Fibroblast of villous mesenchyme (primary cell): ENCODE measurements around the gene CACNG4. TPM values are rescaled to one million over a fixed set of nuclear protein-coding genes. Genes with fewer than 3 reads are reported as not detected.

ENCODE experiments used
- DNase-seq: peaks from one replicate; pipeline ENCODE4 v3.0.0-alpha.2; 2010; ENCODE audit warnings: low read depth
- H3K4me3 ChIP-seq: 2 replicates; pipeline ENCODE4 v1.5.1; 2011; ENCODE audit warnings: low read depth, mild to moderate bottlenecking, low read length
- total RNA-seq: library from RNA; depleted of rRNA; stranded (reverse); fragments of >200 nt; gene quantifications from 2 replicates; pipeline ENCODE4 v1.2.3, GENCODE V29; 2012
- TF ChIP-seq, protein P1 (sequence below): IDR thresholded peaks from 2 replicates; pipeline ENCODE4 v1.5.1; 2012; ENCODE audit warnings: low read depth, mild to moderate bottlenecking, low read length; ENCODE audit not compliant: insufficient read depth

Gene CACNG4
- total RNA-seq, 1 donor: not detected

DNA sequence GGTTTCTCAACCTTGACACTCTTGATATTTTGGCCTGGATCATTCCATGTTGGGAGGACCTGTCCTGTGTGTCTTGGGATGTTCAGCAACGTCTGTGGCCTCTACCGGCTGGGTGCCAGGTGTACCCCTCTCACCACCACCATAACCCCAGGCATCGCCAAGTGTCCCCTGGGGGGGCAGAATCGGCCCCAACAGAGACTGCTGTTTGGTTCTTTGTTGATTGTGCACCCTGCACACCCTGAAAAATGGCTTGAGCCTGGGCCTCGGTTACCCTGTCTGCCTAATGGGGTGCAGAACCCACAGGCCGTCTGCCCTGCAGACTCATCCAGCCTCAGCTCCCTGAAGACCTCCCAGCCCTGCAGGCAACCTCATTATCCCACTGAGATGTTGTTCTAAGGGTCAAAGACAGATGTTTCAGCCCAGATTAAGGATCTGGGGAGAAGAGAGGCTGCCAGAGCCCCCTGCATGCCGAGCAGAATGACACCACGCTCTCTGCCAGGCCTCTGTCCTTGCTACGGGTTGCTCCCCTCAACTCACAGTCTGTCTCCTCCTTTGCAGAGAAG, 89.0 kb downstream of the CACNG4 start:
- TF ChIP-seq, protein P1, sequence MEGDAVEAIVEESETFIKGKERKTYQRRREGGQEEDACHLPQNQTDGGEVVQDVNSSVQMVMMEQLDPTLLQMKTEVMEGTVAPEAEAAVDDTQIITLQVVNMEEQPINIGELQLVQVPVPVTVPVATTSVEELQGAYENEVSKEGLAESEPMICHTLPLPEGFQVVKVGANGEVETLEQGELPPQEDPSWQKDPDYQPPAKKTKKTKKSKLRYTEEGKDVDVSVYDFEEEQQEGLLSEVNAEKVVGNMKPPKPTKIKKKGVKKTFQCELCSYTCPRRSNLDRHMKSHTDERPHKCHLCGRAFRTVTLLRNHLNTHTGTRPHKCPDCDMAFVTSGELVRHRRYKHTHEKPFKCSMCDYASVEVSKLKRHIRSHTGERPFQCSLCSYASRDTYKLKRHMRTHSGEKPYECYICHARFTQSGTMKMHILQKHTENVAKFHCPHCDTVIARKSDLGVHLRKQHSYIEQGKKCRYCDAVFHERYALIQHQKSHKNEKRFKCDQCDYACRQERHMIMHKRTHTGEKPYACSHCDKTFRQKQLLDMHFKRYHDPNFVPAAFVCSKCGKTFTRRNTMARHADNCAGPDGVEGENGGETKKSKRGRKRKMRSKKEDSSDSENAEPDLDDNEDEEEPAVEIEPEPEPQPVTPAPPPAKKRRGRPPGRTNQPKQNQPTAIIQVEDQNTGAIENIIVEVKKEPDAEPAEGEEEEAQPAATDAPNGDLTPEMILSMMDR: no peak
- H3K4me3 ChIP-seq: no peak overlapping the region
- DNase-seq: no peak

DNA sequence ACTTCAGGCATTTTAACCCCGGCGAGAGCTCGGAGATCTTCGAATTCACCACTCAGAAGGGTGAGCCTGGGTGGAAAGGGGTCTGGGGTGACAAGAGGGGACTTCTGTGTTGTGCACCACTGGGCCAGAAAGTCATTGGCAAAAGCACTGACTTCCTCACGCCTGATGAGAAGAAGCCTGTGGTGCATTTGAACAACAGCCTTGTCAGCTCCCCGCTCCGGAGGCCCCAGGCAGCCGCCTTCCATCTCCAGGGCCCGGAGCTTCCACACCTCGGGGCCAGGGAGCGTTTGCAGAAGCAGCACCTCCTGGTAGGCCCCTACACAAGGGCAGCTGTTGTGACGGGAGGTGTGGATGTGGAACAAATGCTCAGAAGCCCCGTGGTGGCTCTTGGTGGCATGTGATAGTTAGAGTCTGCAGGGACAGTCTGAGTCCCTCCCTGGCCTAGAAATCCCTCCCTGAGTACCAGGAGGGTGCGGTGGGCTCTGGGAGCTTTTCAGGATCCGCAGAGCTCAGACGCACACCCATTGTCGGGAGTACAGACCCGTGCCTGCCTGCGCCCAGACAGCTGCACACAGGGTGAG, 89.6 kb downstream of the CACNG4 start:
- DNase-seq: no peak
- TF ChIP-seq, protein P1: no peak
- H3K4me3 ChIP-seq: no peak overlapping the region

DNA sequence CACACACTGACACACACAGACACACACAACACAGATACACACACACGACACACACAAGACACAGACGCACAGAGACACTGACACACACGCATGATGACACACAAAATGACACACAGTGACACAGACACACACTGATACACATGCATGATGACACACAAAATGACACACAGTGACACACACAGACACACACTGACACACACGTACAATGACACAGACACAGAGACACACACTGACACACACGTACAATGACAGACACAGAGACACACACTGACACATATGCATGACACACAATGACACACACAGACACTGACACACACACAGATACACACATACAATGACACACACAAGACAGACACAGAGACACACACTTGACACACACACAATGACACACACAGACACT, 90.1 kb downstream of the CACNG4 start:
- DNase-seq: no peak
- H3K4me3 ChIP-seq: no peak overlapping the region
- TF ChIP-seq, protein P1: no peak

DNA sequence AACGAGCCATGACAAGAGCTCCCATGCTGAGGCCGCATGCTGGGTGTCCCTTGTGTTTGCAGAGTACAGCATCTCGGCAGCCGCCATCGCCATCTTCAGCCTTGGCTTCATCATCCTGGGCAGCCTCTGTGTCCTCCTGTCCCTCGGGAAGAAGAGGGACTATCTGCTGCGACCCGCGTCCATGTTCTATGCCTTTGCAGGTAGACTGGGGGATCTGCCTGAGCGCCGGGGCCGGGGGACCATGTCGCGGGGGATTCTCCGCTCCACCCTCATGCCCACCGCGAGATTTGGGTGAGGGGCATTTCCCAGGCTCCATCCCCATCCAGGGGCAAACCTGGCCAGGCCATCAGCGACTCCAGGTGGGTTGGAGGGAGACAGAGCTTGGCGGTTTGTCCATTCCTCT, 90.5 kb downstream of the CACNG4 start:
- no peak overlapping the region for H3K4me3 ChIP-seq
- TF ChIP-seq, protein P1: no peak
- no peak for DNase-seq

DNA sequence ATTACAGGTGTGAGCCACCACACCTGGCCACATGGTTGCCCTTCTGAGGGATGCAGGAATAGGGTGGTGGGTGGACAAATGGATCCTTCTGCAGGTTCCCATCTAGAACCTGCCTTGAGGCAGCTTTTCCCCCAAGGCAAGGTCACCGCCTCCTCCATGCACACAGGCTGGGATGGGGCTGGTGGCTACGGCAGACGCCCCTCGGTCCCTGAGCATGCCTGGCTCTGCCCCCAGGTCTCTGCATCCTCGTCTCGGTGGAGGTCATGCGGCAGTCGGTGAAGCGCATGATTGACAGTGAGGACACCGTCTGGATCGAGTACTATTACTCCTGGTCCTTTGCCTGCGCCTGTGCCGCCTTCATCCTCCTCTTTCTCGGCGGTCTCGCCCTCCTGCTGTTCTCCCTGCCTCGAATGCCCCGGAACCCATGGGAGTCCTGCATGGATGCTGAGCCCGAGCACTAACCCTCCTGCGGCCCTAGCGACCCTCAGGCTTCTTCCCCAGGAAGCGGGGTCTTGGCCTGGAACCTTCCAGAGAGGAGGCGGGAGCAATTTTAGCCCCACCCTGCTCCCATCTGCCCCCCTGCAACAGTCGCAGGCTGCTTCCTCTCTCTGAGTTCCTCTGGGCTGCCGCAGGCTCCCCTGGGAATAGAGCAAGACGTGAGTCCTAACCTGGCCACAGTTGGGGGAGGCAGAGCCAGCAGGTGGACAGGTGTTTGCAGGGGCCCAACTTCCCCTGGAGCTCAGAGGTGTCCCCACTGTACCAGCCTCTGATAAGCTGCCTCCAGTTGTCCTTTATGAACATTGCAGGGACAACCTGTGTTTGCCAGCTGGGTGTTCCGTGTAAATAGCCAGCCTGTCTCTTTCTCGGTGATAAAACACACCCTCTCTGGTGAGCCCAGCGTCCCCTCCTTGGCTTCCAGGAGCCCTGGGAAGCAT, 91.6 kb downstream of the CACNG4 start:
- TF ChIP-seq, protein P1: no peak
- H3K4me3 ChIP-seq: no peak overlapping the region
- no peak for DNase-seq

DNA sequence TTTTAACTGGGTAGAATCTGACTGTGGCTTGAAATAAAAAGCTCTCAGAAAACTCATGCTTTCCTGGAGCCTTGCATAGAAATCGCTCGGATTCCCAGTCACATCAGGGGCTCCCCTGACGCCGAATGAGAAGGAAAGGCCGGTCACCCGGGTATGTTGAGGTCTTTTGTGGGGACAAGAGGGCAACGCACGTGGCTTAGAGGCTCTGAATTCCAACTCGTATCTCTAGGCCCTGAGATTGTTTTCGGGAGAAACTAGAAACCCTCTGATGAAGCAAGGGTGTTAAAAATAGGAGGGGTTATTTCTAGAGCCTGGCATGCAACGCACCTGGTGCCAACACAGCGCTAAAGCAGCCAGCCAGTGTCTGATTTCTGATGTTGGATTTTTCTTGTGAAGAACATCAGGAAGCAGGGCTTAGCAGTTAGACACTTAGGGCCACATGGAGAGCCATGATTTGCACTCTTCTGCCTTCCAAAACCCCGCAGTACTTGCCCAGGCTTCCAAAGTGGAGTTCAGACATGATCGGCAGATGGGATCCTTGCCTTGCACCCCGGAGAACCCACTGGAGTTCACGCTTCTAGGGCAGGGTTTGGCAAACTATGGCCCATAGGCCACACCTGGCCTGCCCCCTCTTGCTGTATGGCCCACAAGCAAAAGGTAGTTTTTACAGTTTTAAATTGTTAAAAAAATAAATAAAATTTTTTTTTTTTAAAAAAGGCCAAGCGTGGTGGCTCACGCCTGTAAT, 92.4 kb downstream of the CACNG4 start:
- TF ChIP-seq, protein P1: no peak
- DNase-seq: no peak
- no peak overlapping the region for H3K4me3 ChIP-seq
